ENCODE data around the gene BET1L.

Gene BET1L

DNA sequence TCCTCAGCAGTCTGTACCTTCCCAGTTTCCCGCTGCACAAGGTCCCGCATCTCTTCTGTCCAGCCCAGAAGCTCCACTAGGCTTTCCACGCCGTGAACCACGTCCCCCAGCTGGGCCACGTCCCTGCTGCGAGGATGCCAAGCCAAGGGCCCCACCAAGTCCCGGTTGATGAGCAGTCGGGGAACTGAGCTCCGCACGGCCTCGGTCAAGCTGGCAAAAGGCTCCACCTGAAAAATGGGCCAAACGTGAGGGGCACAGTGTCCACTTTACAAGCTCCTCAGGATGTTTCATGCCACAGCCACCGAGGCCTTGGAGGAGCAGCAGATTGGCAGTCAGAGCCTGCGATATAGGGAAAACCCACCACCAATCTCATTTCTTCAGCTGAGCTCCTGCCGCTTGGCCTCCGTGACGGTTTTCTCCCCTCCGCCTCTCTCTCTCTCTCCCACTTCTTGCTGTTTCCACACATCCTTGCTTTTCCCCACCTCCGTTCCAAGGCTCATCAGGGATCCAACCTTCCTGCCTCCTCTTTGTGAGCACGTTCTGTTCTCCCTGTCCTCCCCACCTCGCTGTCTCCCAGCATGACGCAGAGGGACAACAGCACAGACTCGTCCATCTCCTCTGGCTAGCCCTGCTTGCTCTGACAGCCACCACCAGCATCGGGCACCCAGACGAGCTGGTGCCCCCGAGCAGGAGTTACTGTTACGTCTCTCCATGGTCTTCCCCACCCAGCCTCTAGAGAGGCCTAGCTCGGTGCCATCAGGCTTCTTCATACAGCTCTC, 11.8 kb upstream of the BET1L start:
- no peak overlapping the region for H3K4me3 ChIP-seq (ENCODE audit: low read depth, low read length)
- peaks cover 19% of the 10 kb centered on the region for H3K36me3 ChIP-seq (replicated peaks)
- TF ChIP-seq CTCF (IDR thresholded peaks at IDR 0.05; ENCODE audit: low read depth, low read length, missing control alignments): no peak
- DNase-seq: no peak
- no peak overlapping the region for H3K27ac ChIP-seq
- H3K27me3 ChIP-seq (replicated peaks): no peaks in the 10 kb centered on the region
- in situ Hi-C loops (cut with HindIII; ENCODE audit: low pct_ligation_motif_present, low sequenced_read_pairs): no loop called here

DNA sequence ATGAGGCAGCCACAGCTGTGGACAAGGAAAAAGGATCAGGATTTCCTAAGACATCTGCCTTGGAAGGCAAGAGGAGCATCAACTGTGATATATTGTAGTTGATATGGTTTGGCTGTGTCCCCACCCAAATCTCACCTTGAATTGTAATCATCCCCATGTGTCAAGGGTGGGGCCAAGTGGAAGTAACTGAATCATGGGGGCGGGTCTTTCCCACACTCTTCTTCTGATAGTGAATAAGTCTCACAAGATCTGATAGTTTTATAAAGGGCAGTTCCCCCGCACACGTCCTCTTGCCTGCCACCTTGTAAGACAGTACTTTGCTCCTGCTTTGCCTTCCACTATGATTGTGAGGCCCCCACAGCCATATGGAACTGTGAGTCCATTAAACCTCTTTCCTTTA, 10.5 kb upstream of the BET1L start:
- no peak for TF ChIP-seq CTCF (IDR thresholded peaks at IDR 0.05; ENCODE audit: low read depth, low read length, missing control alignments)
- no peak overlapping the region for H3K4me3 ChIP-seq (ENCODE audit: low read depth, low read length)
- no peak overlapping the region for H3K27ac ChIP-seq
- no peak for DNase-seq
- in situ Hi-C loops (cut with HindIII; ENCODE audit: low pct_ligation_motif_present, low sequenced_read_pairs): no loop called here
- no peaks in the 10 kb centered on the region for H3K27me3 ChIP-seq (replicated peaks)
- peaks cover 32% of the 10 kb centered on the region for H3K36me3 ChIP-seq (replicated peaks)

- in situ Hi-C loops (cut with HindIII; ENCODE audit: low pct_ligation_motif_present, low sequenced_read_pairs): no loop called here
- no peak for TF ChIP-seq CTCF (IDR thresholded peaks at IDR 0.05; ENCODE audit: low read depth, low read length, missing control alignments)
- H3K27me3 ChIP-seq (replicated peaks): no peaks in the 10 kb centered on the region
- no peak overlapping the region for H3K4me3 ChIP-seq (ENCODE audit: low read depth, low read length)
- no peak overlapping the region for H3K27ac ChIP-seq
- DNase-seq: no peak
- peaks cover 45% of the 10 kb centered on the region for H3K36me3 ChIP-seq (replicated peaks)
Observed at GRCh38 chr11:216081-216974, 9.1 kb upstream of the BET1L start.

DNA sequence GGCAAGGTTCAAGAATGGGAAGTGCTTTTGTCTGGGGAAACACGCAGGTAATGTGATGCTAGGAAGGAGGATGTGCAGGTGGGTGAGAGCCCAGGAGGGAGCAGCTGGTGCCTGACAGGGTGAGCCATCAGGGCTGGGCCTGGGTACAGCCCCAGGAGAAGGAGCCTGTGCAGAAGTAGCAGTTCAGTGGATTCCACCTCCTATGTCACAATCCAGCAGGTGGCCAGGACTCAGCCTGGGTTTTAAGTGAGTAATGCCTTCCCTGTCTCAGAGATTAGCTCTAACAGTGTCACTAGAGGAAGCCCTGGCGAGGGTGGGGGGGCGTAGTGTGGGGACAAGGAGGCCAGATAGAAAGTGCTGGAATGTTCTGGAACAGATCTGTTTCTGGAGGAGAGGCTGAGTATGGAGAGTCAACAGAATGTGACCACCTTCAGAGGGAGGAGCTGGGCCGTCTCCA, 8.4 kb upstream of the BET1L start:
- Histone ChIP-seq H3K36me3 (replicated peaks) (peaks cover 53% of the 10 kb centered on the region), H3K4me3 (ENCODE audit: low read depth, low read length) (no peak overlapping the region), H3K27me3 (replicated peaks) (no peaks in the 10 kb centered on the region), H3K27ac (no peak overlapping the region)
- no peak for DNase-seq
- in situ Hi-C loops (cut with HindIII; ENCODE audit: low pct_ligation_motif_present, low sequenced_read_pairs): no loop called here
- no peak for TF ChIP-seq CTCF (IDR thresholded peaks at IDR 0.05; ENCODE audit: low read depth, low read length, missing control alignments)

GRCh38 chr11:214083-214482, 6.9 kb upstream of the BET1L start:
- Histone ChIP-seq H3K36me3 (replicated peaks) (peaks cover 65% of the 10 kb centered on the region), H3K4me3 (ENCODE audit: low read depth, low read length) (no peak overlapping the region), H3K27ac (no peak overlapping the region), H3K27me3 (replicated peaks) (no peaks in the 10 kb centered on the region)
- TF ChIP-seq CTCF (IDR thresholded peaks at IDR 0.05; ENCODE audit: low read depth, low read length, missing control alignments): no peak
- in situ Hi-C loops (cut with HindIII; ENCODE audit: low pct_ligation_motif_present, low sequenced_read_pairs): no loop called here
- no peak for DNase-seq

Data from brain microvascular endothelial cell (primary cell).